HepG2 (cell line): ENCODE results near the gene PSPH. TPM values are rescaled to one million over a fixed set of nuclear protein-coding genes. Genes with fewer than 3 reads are reported as not detected.

ENCODE experiments used
- AFF4 ChIP-seq: sonication (generic); formaldehyde crosslinking; IDR thresholded peaks from 2 replicates; pipeline ENCODE4 v1.4.0; 2020; ENCODE audit warnings: missing genetic modification reagents
- GATAD2A ChIP-seq: IDR thresholded peaks from 2 replicates; pipeline ENCODE4 v1.6.1; 2016
- HDAC2 ChIP-seq: sonication (generic); formaldehyde crosslinking; IDR thresholded peaks from 2 replicates; pipeline ENCODE4 v1.4.0; 2020; ENCODE audit warnings: missing genetic modification reagents
- JUN ChIP-seq: sonication (generic); formaldehyde crosslinking; IDR thresholded peaks from 2 replicates; pipeline ENCODE4 v1.4.0; 2020; ENCODE audit warnings: mild to moderate bottlenecking, missing genetic modification reagents
- MED1 ChIP-seq: sonication (generic); formaldehyde crosslinking; IDR thresholded peaks from 2 replicates; pipeline ENCODE4 v1.4.0; 2020; ENCODE audit warnings: missing genetic modification reagents
- MIXL1 ChIP-seq: IDR thresholded peaks from 2 replicates; pipeline ENCODE4 v1.6.1; 2016
- NCOA2 ChIP-seq: sonication (generic); formaldehyde crosslinking; IDR thresholded peaks from 2 replicates; pipeline ENCODE4 v1.8.0; 2022; ENCODE audit warnings: inconsistent platforms
- PPARG ChIP-seq: conservative IDR thresholded peaks from 2 replicates; pipeline ENCODE4 v1.6.1; 2016; ENCODE audit warnings: missing biosample characterization, missing genetic modification reagents
- SKIL ChIP-seq: sonication (generic); formaldehyde crosslinking; IDR thresholded peaks from 2 replicates; pipeline ENCODE4 v1.8.0; 2022; ENCODE audit warnings: missing genetic modification reagents, mild to moderate bottlenecking, moderate library complexity, borderline replicate concordance
- SOX13 ChIP-seq, 3 experiments: fragments of 450-650 bp in 1 of 3; sonication (generic) in 1 of 3; formaldehyde crosslinking in 1 of 3; IDR thresholded peaks in 2 of 3; conservative IDR thresholded peaks in 1 of 3; 2 replicates each; pipeline versions ENCODE4 v1.5.0 to v1.6.1; 2016 to 2020; ENCODE audit warnings: antibody characterized with exemption in 1 of 3, mild to moderate bottlenecking in 1 of 3, missing compliant biosample characterization in 1 of 3, missing genetic modification reagents in 1 of 3, moderate library complexity in 1 of 3
- SP5 ChIP-seq: IDR thresholded peaks from 2 replicates; pipeline ENCODE4 v1.6.1; 2016; ENCODE audit warnings: low read depth, borderline replicate concordance
- ZFX ChIP-seq: sonication (generic); formaldehyde crosslinking; IDR thresholded peaks from 2 replicates; pipeline ENCODE4 v1.4.0; 2020; ENCODE audit warnings: mild to moderate bottlenecking, low read depth, missing genetic modification reagents, moderate library complexity
- ZNF567 ChIP-seq: sonication (generic); formaldehyde crosslinking; IDR thresholded peaks from 2 replicates; pipeline ENCODE4 v1.8.1; 2023; ENCODE audit warnings: mild to moderate bottlenecking, missing genetic modification reagents, borderline replicate concordance
- ZNF609 ChIP-seq: sonication (generic); formaldehyde crosslinking; IDR thresholded peaks from 2 replicates; pipeline ENCODE4 v1.4.0; 2020; ENCODE audit warnings: mild to moderate bottlenecking, missing genetic modification reagents, borderline replicate concordance
- ZSCAN31 ChIP-seq: sonication (generic); formaldehyde crosslinking; IDR thresholded peaks from 2 replicates; pipeline ENCODE4 v1.5.0; 2020; ENCODE audit warnings: low read depth, mild to moderate bottlenecking, missing genetic modification reagents
- polyA plus RNA-seq, 8 experiments: library from polyadenylated mRNA; depleted of rRNA in 3 of 8; stranded (reverse) in 7 of 8; unstranded in 1 of 8; fragments of >200 nt; fragmentation: Illumina TruSeq in 4 of 8; extraction: Trizol in 4 of 8; gene quantifications; 2 replicates each; pipeline versions ENCODE4 v1.2.1 to v1.2.3, GENCODE V29; 2011 to 2016; ENCODE audit warnings: low read depth in 4 of 8, missing spikeins in 1 of 8, mixed read lengths in 1 of 8; ENCODE audit not compliant: insufficient read depth in 1 of 8
- total RNA-seq, 5 experiments: library from RNA; depleted of rRNA; stranded (reverse); fragments of >200 nt; fragmentation: Illumina TruSeq; extraction: Trizol; gene quantifications; 2 replicates each; pipeline ENCODE4 v1.2.3, GENCODE V29; 2016; ENCODE audit warnings: low read depth in 1 of 5
- TF ChIP-seq, protein P1 (sequence below): IDR thresholded peaks from 2 replicates; pipeline ENCODE4 v1.6.1; 2016

The PSPH gene
- total and polyA plus RNA-seq, 2 of the 13 experiments (the other 11 are each of a cell fraction or from before 2014, with no cell fraction given), result 85.5 to 124 TPM

- TF ChIP-seq ZNF567 (no peak), GATAD2A (CRISPR knock-in tag) (peak; percentile 73), ZSCAN31 (CRISPR knock-in tag) (0 out of 2 replicates have a peak, but pooled peaks have one; percentile 36), MIXL1 (0 out of 2 replicates have a peak, but pooled peaks have one; percentile 38), SOX13 (IDR thresholded peaks at IDR 0.05) (no peak), SOX13 (CRISPR knock-in tag; conservative IDR thresholded peaks at IDR 0.05 in 1 of 2, IDR thresholded peaks at IDR 0.05 in 1 of 2) (peak in 1 of 2 experiments; percentile 63; a peak in 1 of 4 replicates), ZFX (CRISPR knock-in tag) (0 out of 2 replicates have a peak, but pooled peaks have one; percentile 33), SP5 (peak; percentile 85), MED1 (CRISPR knock-in tag) (peak; percentile 74; the same call in 1 of the 2 replicates), JUN (0 out of 2 replicates have a peak, but pooled peaks have one; percentile 30), ZNF609 (CRISPR knock-in tag) (peak; percentile 68; the same call in 1 of the 2 replicates), PPARG (peak; percentile 31; the same call in 1 of the 2 replicates), SKIL (CRISPR knock-in tag) (0 out of 2 replicates have a peak, but pooled peaks have one; percentile 64), NCOA2 (CRISPR knock-in tag) (peak; percentile 72; the same call in 1 of the 2 replicates), AFF4 (no peak), HDAC2 (CRISPR knock-in tag) (peak; percentile 80)
- TF ChIP-seq, protein P1, sequence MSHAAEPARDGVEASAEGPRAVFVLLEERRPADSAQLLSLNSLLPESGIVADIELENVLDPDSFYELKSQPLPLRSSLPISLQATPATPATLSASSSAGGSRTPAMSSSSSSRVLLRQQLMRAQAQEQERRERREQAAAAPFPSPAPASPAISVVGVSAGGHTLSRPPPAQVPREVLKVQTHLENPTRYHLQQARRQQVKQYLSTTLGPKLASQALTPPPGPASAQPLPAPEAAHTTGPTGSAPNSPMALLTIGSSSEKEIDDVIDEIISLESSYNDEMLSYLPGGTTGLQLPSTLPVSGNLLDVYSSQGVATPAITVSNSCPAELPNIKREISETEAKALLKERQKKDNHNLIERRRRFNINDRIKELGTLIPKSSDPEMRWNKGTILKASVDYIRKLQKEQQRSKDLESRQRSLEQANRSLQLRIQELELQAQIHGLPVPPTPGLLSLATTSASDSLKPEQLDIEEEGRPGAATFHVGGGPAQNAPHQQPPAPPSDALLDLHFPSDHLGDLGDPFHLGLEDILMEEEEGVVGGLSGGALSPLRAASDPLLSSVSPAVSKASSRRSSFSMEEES (CRISPR knock-in tag), result peak; percentile 40; the same call in 1 of the 2 replicates
These were observed 54.3 kb downstream of the PSPH start (continued) for GRCh38 chr7:55996856-55997500.
